GM15510 (cell line): ENCODE measurements around the gene CSNK1G3.

Source experiments
- POLR2A ChIP-seq: IDR thresholded peaks from 3 replicates; pipeline ENCODE4 v1.6.1; 2011; ENCODE audit warnings: borderline replicate concordance; ENCODE audit not compliant: insufficient read length; ENCODE audit errors: extremely low read depth

The CSNK1G3 gene

GRCh38 chr5:123511648-123512605 is at the start of gene CSNK1G3:
TSS of gene CSNK1G3 (plus strand) at chr5:123512177. CDS start at chr5:123545664, 33,487 bp downstream.
- peak; percentile 73 for TF ChIP-seq POLR2A

DNA sequence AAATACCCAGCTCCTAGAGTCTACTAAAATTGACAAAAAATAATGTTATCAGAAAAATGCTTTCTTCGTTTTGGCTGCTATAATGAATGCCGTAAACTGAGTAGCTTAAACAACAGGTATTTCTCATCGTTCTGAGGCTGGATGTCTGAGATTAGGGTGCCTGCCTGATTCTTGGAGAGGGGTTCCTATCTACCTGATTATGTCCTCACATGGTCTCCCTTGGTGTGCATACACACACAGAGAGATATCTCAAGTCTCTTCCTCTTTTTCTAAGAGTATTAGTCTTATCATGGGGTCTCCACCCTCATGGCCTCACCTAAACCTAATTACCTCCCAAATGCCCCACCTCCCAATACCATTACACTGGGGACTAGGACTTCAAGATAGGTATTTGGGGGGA is 40.6 kb upstream of the CSNK1G3 start:
- no peak for TF ChIP-seq POLR2A

DNA sequence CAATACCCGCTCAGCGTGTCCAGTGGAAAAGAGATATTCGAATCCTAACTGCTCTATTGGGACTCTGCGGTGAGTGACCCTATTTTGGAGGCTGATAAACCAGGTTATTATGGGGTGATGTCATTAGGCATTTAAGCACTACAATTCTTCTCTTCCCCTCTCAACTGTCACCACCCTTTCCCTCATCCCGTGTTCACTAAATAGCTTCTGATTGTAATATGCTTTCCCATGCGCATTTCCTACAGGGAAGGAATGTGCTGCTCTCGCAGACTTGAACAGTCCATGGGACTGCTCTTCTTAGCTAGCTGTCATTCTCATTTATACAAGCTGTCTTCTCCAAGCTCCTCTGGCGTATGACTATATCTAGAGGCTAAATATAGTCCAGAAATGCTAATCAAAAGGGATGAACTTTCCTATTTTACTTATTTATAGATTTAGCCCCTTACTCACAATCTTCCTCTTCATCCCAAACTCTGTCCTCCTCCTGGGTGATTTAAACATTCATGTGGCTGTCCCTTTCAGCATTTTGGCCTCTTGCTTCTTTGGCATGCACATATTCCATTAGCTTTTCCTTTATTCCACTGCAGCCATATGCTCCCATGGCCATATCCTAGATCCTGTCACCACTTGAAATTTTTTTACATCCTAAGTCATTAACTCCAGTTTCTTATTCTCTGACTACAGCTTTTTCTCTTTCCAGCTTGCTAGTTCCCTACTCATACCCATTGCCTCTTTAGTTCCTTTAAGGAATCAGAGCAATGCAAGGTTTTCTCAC is 39.6 kb upstream of the CSNK1G3 start:
- no peak for TF ChIP-seq POLR2A

- no peak for TF ChIP-seq POLR2A
Measured at GRCh38 chr5:123474228-123474627, 37.7 kb upstream of the CSNK1G3 start.

DNA sequence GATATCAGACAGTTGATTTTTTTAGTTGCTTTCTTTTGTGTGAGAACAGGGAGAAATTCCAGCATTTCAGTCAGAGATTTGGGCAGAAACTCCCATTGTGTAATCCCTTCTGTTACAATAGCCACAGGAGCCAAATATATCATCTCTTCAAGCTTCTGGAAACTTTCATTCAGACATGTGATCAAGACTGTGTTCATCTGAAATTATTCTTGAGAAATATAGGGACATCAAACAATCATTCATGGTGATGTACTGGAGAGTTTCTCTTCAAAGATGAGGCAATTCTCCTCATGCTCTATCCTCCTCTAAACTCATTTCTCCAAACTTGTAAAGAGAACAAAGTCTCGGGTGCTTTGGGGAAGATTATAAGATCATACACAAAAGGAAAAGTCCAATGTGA is 35.2 kb upstream of the CSNK1G3 start:
- TF ChIP-seq POLR2A: no peak

GRCh38 chr5:123478546-123478945 is 33.4 kb upstream of the CSNK1G3 start:
- no peak for TF ChIP-seq POLR2A

- no peak for TF ChIP-seq POLR2A
Measured at GRCh38 chr5:123482258-123482657, 29.7 kb upstream of the CSNK1G3 start.

DNA sequence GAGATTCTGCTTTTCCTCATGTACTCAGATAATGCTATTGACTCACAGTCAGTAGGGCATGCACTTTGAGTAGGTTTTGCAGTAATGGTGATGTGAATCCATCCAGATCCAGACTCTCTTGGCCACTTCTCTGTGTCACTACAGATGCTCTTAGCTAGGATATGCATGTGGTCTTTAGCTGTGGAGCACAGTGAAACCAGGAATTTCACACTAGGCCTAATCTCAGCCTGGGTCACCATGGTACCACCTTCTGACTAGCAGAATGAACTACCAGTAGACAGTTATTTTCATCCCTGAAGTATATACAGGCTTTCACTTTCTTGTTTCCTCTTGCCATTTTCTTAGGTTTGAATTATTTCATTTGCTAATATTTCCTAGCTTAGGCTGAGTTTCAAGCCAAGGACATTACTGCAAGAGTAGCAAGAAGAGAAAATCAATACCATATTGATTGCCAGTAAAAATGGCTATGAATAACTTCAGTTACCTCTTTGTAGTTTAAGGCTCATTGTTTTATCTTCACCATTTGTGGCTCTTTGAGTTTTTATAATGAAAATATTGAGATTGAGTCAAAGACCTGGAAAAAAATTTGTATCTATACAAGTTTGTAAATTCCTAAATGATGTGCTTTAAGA is 28.4 kb upstream of the CSNK1G3 start:
- TF ChIP-seq POLR2A: no peak

GRCh38 chr5:123485275-123485674 is 26.7 kb upstream of the CSNK1G3 start:
- no peak for TF ChIP-seq POLR2A

- TF ChIP-seq POLR2A: no peak
Measured at GRCh38 chr5:123486951-123487655, 24.9 kb upstream of the CSNK1G3 start.

- TF ChIP-seq POLR2A: no peak
Measured at GRCh38 chr5:123490974-123491373, 21.0 kb upstream of the CSNK1G3 start.

- no peak for TF ChIP-seq POLR2A
Measured at GRCh38 chr5:123496892-123497291, 15.1 kb upstream of the CSNK1G3 start.

DNA sequence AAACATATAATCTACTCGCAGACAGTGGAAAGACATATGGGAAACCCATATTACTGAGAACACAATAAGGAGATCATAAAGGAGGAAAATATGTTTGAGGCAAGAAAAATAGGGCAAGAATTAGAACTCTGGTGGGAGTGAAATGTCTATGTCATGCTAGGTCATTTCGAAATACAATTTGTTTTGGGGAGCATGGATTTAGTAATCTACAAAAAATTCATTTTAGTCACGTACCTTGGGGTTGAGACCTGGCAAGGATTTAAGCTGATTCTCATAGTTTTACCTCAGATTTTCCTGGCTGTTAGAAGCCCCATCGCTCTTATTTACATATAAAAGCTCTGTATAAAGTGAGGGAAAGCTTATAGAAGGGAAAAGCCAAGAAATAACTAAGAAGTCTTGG is 11.5 kb upstream of the CSNK1G3 start:
- TF ChIP-seq POLR2A: no peak

- no peak for TF ChIP-seq POLR2A
Measured at GRCh38 chr5:123502120-123502519, 9.9 kb upstream of the CSNK1G3 start.

GRCh38 chr5:123503299-123503698 is 8.7 kb upstream of the CSNK1G3 start:
- TF ChIP-seq POLR2A: no peak

- TF ChIP-seq POLR2A: no peak
Measured at GRCh38 chr5:123505633-123506032, 6.3 kb upstream of the CSNK1G3 start.

GRCh38 chr5:123508441-123508840 is 3.5 kb upstream of the CSNK1G3 start:
- TF ChIP-seq POLR2A: no peak
